Erythroblast (primary cell): ENCODE results near the gene INTS13.

Experiments used
- GATA1 ChIP-seq: IDR thresholded peaks from 2 replicates; pipeline ENCODE4 v1.6.1; 2011; ENCODE audit warnings: low read depth, mild to moderate bottlenecking, control low read depth, low read length, moderate library complexity
- POLR2A ChIP-seq: IDR thresholded peaks from 2 replicates; pipeline ENCODE4 v1.6.1; 2011; ENCODE audit warnings: mild to moderate bottlenecking, low read length

GRCh38 chr12:26895672-26896071, 42.1 kb downstream of the INTS13 start:
- TF ChIP-seq POLR2A: no peak
- no peak for TF ChIP-seq GATA1
